Left cardiac atrium (tissue), 4 donors: Measurements from ENCODE around the gene PRKAA1. TPM values are rescaled to one million over a fixed set of nuclear protein-coding genes. Genes with fewer than 3 reads are reported as not detected.
"Not testable (repeated sequence)": the region's sequence is repeated elsewhere in the genome, so short reads cannot be mapped to it uniquely, and the experiment has no call there.

Experiments
- ATAC-seq, 2 donors: fragments of 200-7000 bp; cut with Tn5 transposase; one replicate each; pipeline ENCODE4 v1.9.1; 2020; ENCODE audit warnings: mild to moderate bottlenecking in 2 of 2, moderate library complexity in 2 of 2
- DNase-seq: peaks from one replicate; pipeline ENCODE4 v3.0.0-alpha.2; 2020
- intact Hi-C, 2 donors: fragments of 100-400 bp; cut with DNase I; formaldehyde crosslinking; loops; one replicate each; pipeline versions ENCODE4 v1.14.1 to v1.15.1; 2022 to 2023
- total RNA-seq, 2 donors: library from RNA; stranded (reverse); fragmentation: NEBNext Ultra II Directional; extraction: Animal tissue kit (Norgen Biotek cat#: 25700); gene quantifications; one replicate each; pipeline ENCODE4 v1.2.1, GENCODE V29; 2021
- donor health status: DM: no; HTN: yes; CAD: no.
- donor health status: DM: no; HTN: yes; CAD: no; lungs with severe emphysema.
- donor health status: DM: yes; HTN: yes; CAD: no.
- donor health status: Dilated cardiomyopathy.

The PRKAA1 gene
- total RNA-seq, 2 donors from 2014 or later = 41.8 to 57.6 TPM

GRCh38 chr5:40827188-40827977, 29.2 kb upstream of the PRKAA1 start:
- ATAC-seq = no peak
- intact Hi-C loops = no loop called here
- no peak for DNase-seq

- DNase-seq = no peak
- no peak for ATAC-seq
- intact Hi-C loops = no loop called here
Observed at GRCh38 chr5:40826489-40827187, 28.5 kb upstream of the PRKAA1 start.

GRCh38 chr5:40825461-40826043, 27.4 kb upstream of the PRKAA1 start:
- ATAC-seq, DNase-seq, intact Hi-C loops: not testable (repeated sequence)

- ATAC-seq (peak in 1 of 2 donors; percentile 14), DNase-seq (no peak)
- intact Hi-C loops = no loop called here
Observed at GRCh38 chr5:40823459-40823858, 25.3 kb upstream of the PRKAA1 start.

GRCh38 chr5:40813698-40814281, 15.6 kb upstream of the PRKAA1 start:
- DNase-seq = no peak
- intact Hi-C loops = no loop called here
- ATAC-seq = no peak

GRCh38 chr5:40812125-40812524, 14.0 kb upstream of the PRKAA1 start:
- no peak for ATAC-seq
- DNase-seq = no peak
- intact Hi-C loops = no loop called here

- ATAC-seq = no peak
- intact Hi-C loops = no loop called here
- DNase-seq = no peak
Observed at GRCh38 chr5:40801771-40802562, 3.8 kb upstream of the PRKAA1 start.

- ATAC-seq (no peak), DNase-seq (no peak)
- intact Hi-C loops = no loop called here
Observed at GRCh38 chr5:40799258-40799657, 1.1 kb upstream of the PRKAA1 start.

GRCh38 chr5:40798801-40799210, 632 bp upstream of the PRKAA1 start:
- ATAC-seq (peak in 1 of 2 donors; percentile 70), DNase-seq (no peak)
- intact Hi-C loops = no loop called here

- intact Hi-C loops = no loop called here
- DNase-seq = peak; percentile 85
- ATAC-seq = peak; percentile 75 to 76
Observed at GRCh38 chr5:40797273-40798011, 732 bp downstream of the PRKAA1 start.

- intact Hi-C loops = no loop called here
- DNase-seq (no peak), ATAC-seq (no peak)
Observed at GRCh38 chr5:40796487-40796889, 1.7 kb downstream of the PRKAA1 start.

GRCh38 chr5:40794877-40795276, 3.3 kb downstream of the PRKAA1 start:
- ATAC-seq, intact Hi-C loops, DNase-seq: not testable (repeated sequence)

GRCh38 chr5:40794340-40794739, 3.8 kb downstream of the PRKAA1 start:
- ATAC-seq = not testable (repeated sequence)

GRCh38 chr5:40792691-40793090, 5.5 kb downstream of the PRKAA1 start:
- ATAC-seq, intact Hi-C loops, DNase-seq: not testable (repeated sequence)

More at GRCh38 chr5:40794340-40794739, 3.8 kb downstream of the PRKAA1 start:
- DNase-seq, intact Hi-C loops: not testable (repeated sequence)

- intact Hi-C loops = no loop called here
- ATAC-seq (no peak), DNase-seq (no peak)
Observed at GRCh38 chr5:40791715-40792139, 6.4 kb downstream of the PRKAA1 start.

- DNase-seq (no peak), ATAC-seq (no peak)
- intact Hi-C loops = no loop called here
Observed at GRCh38 chr5:40790947-40791593, 7.1 kb downstream of the PRKAA1 start.

GRCh38 chr5:40788941-40789340, 9.2 kb downstream of the PRKAA1 start:
- DNase-seq = not testable (repeated sequence)

GRCh38 chr5:40787986-40788385, 10.2 kb downstream of the PRKAA1 start:
- intact Hi-C loops = no loop called here
- DNase-seq (no peak), ATAC-seq (no peak)

More at GRCh38 chr5:40788941-40789340, 9.2 kb downstream of the PRKAA1 start:
- intact Hi-C loops, ATAC-seq: not testable (repeated sequence)
